IMR-90 (cell line): ENCODE data around the gene TRIO. TPM values are rescaled to one million over a fixed set of nuclear protein-coding genes. Genes with fewer than 3 reads are reported as not detected.
A peak's percentile ranks its signal among the peaks of the same experiment; 100 is the strongest.

Experiments
- ATAC-seq: fragments of 200-7000 bp; cut with Tn5 transposase; 2 replicates; pipeline ENCODE4 v1.9.1; 2020; ENCODE audit warnings: low read depth, mild to moderate bottlenecking, moderate library complexity
- BruUV-seq: library from RNA; stranded (reverse); fragments of 400-500 nt; replicated peaks from 2 replicates; lab custom pipeline; 2021; lab: Mats Ljungman, UMichigan
- CTCF ChIA-PET: fragments of 300-600 bp; formaldehyde crosslinking; extraction: SDS; loops from one replicate; lab custom pipeline; 2021; ENCODE audit warnings: antibody characterized with exemption; lab: Yijun Ruan, JAX
- POLR2A ChIA-PET: fragments of 300-600 bp; sonication (Branson Sonifier 250); formaldehyde crosslinking; loops from one replicate; lab custom pipeline; 2022; ENCODE audit warnings: antibody characterized with exemption; ENCODE audit not compliant: unreplicated experiment; lab: Charles Lee
- DNase-seq: peaks from one replicate; pipeline ENCODE4 v3.0.0; 2013
- H2AFZ ChIP-seq: replicated peaks from 2 replicates; pipeline ENCODE3; 2013; ENCODE audit warnings: low read length, mild to moderate bottlenecking; ENCODE audit not compliant: poor library complexity
- H2AK5ac ChIP-seq: 2 replicates; pipeline ENCODE4 v1.6.1; 2013; ENCODE audit warnings: low read depth, low read length, inconsistent platforms
- H2AK9ac ChIP-seq: replicated peaks from 2 replicates; pipeline ENCODE3; 2013; ENCODE audit warnings: mild to moderate bottlenecking, low read depth, low read length, moderate library complexity; ENCODE audit not compliant: poor library complexity
- H2BK120ac ChIP-seq: 2 replicates; pipeline ENCODE4 v1.6.1; 2013; ENCODE audit warnings: low read depth, low read length, inconsistent platforms
- H2BK15ac ChIP-seq: 3 replicates; pipeline ENCODE4 v1.6.1; 2013; ENCODE audit warnings: low read depth, low read length, inconsistent platforms
- H2BK20ac ChIP-seq: 2 replicates; pipeline ENCODE4 v1.6.1; 2013; ENCODE audit warnings: low read depth, mild to moderate bottlenecking, inconsistent platforms, low read length, moderate library complexity
- H2BK5ac ChIP-seq: 2 replicates; pipeline ENCODE4 v1.6.1; 2013; ENCODE audit warnings: mild to moderate bottlenecking, low read depth, low read length, inconsistent platforms; ENCODE audit not compliant: poor library complexity, severe bottlenecking
- H3K14ac ChIP-seq: replicated peaks from 2 replicates; pipeline ENCODE4 v1.6.1; 2013; ENCODE audit warnings: low read depth, low read length, inconsistent platforms
- H3K18ac ChIP-seq: 2 replicates; pipeline ENCODE4 v1.6.1; 2013; ENCODE audit warnings: low read depth, low read length, control low read depth
- H3K23ac ChIP-seq: 2 replicates; pipeline ENCODE4 v1.6.1; 2013; ENCODE audit warnings: low read depth, low read length, inconsistent platforms
- H3K27ac ChIP-seq: 2 replicates; pipeline ENCODE4 v1.5.1; 2013; ENCODE audit warnings: mild to moderate bottlenecking, control low read depth, low read length; ENCODE audit not compliant: insufficient read depth
- H3K27me3 ChIP-seq: 2 replicates; pipeline ENCODE4 v1.6.1; 2013; ENCODE audit warnings: low read length; ENCODE audit not compliant: control insufficient read depth, insufficient read depth
- H3K36me3 ChIP-seq: 2 replicates; pipeline ENCODE4 v1.6.1; 2013; ENCODE audit warnings: low read length, mixed read lengths; ENCODE audit not compliant: control insufficient read depth, insufficient read depth
- H3K4ac ChIP-seq: 2 replicates; pipeline ENCODE4 v1.6.1; 2013; ENCODE audit warnings: low read depth, low read length, inconsistent platforms
- H3K4me1 ChIP-seq: 2 replicates; pipeline ENCODE4 v1.6.1; 2013; ENCODE audit warnings: low read length, mixed read lengths; ENCODE audit not compliant: control insufficient read depth, insufficient read depth
- H3K4me2 ChIP-seq: 2 replicates; pipeline ENCODE4 v1.6.1; 2013; ENCODE audit warnings: low read depth, mild to moderate bottlenecking, control low read depth, low read length, moderate library complexity
- H3K4me3 ChIP-seq: 2 replicates; pipeline ENCODE4 v1.5.1; 2013; ENCODE audit warnings: low read depth, mild to moderate bottlenecking, control low read depth, low read length, moderate library complexity; ENCODE audit not compliant: insufficient read depth
- H3K56ac ChIP-seq: 2 replicates; pipeline ENCODE4 v1.6.1; 2013; ENCODE audit warnings: low read length, inconsistent platforms; ENCODE audit not compliant: insufficient read depth; ENCODE audit errors: extremely low read depth
- H3K79me1 ChIP-seq, 2 experiments: 2 replicates each; pipeline ENCODE4 v1.6.1; 2013; ENCODE audit warnings: low read length in 2 of 2, inconsistent platforms in 1 of 2, low read depth in 1 of 2
- H3K9ac ChIP-seq: 2 replicates; pipeline ENCODE4 v1.6.1; 2013; ENCODE audit warnings: low read depth, low read length, control low read depth
- H3K9me1 ChIP-seq: 2 replicates; pipeline ENCODE4 v1.6.1; 2013; ENCODE audit warnings: low read length, inconsistent platforms; ENCODE audit not compliant: insufficient read depth
- H3K9me3 ChIP-seq: 2 replicates; pipeline ENCODE4 v1.6.1; 2013; ENCODE audit warnings: low read length; ENCODE audit not compliant: control insufficient read depth, insufficient read depth
- H4K20me1 ChIP-seq: 2 replicates; pipeline ENCODE4 v1.6.1; 2013; ENCODE audit warnings: low read length, inconsistent platforms; ENCODE audit not compliant: insufficient read depth
- H4K5ac ChIP-seq: 2 replicates; pipeline ENCODE4 v1.6.1; 2013; ENCODE audit warnings: mild to moderate bottlenecking, low read depth, low read length, control low read depth
- H4K8ac ChIP-seq, 2 experiments: 2 replicates each; pipeline ENCODE4 v1.6.1; 2013; ENCODE audit warnings: low read depth in 2 of 2, low read length in 2 of 2, control low read depth in 1 of 2, inconsistent platforms in 1 of 2
- H4K91ac ChIP-seq: 2 replicates; pipeline ENCODE4 v1.6.1; 2013; ENCODE audit warnings: low read depth, low read length, inconsistent platforms; ENCODE audit not compliant: insufficient read depth
- CHD1 ChIP-seq: IDR thresholded peaks from 2 replicates; pipeline ENCODE4 v1.6.1; 2012; ENCODE audit warnings: low read depth, low read length, improper control_type of control experiment
- FOS ChIP-seq: fragments of 150-350 bp; IDR thresholded peaks from 2 replicates; pipeline ENCODE4 v1.6.1; 2016; ENCODE audit warnings: low read depth, low read length
- MXI1 ChIP-seq: IDR thresholded peaks from 2 replicates; pipeline ENCODE4 v1.6.1; 2012; ENCODE audit warnings: low read depth, mild to moderate bottlenecking, low read length, moderate library complexity, borderline replicate concordance
- RCOR1 ChIP-seq: IDR thresholded peaks from 2 replicates; pipeline ENCODE4 v1.6.1; 2012; ENCODE audit warnings: mild to moderate bottlenecking, low read length, improper control_type of control experiment; ENCODE audit not compliant: insufficient replicate concordance
- WGBS, 2 experiments: methylation state at CpG; one replicate each; pipeline versions ENCODE4 v1.1.5 to v1.1.7; 2013; ENCODE audit warnings: missing lambda C conversion rate in 2 of 2; ENCODE audit not compliant: insufficient read length in 1 of 2; ENCODE audit errors: extremely low coverage in 2 of 2; 5-methylcytosine and 5-hydroxymethylcytosine counted together
- dilution Hi-C: fragments of 300-500 bp; cut with HindIII; formaldehyde crosslinking; loops from one replicate; pipeline ENCODE4 v1.14.3; 2018; ENCODE audit warnings: low sequenced_read_pairs; ENCODE audit not compliant: unreplicated experiment
- in situ Hi-C: fragments of 300-500 bp; cut with MboI; formaldehyde crosslinking; loops from 3 replicates; pipeline ENCODE4 v1.14.3; 2019; ENCODE audit warnings: low sequenced_read_pairs, inconsistent platforms, mixed read lengths
- intact Hi-C: fragments of 100-400 bp; cut with micrococcal nuclease; formaldehyde crosslinking; loops from 2 replicates; pipeline ENCODE4 v1.10.0; 2022
- polyA plus RNA-seq, 3 experiments: library from polyadenylated mRNA; depleted of rRNA; stranded (reverse); fragments of >200 nt; gene quantifications; 2 replicates each; pipeline ENCODE4 v1.2.3, GENCODE V29; 2012; ENCODE audit warnings: low replicate concordance in 1 of 3
- total RNA-seq: library from RNA; depleted of rRNA; stranded (reverse); fragments of >200 nt; gene quantifications from 2 replicates; pipeline ENCODE4 v1.2.3, GENCODE V29; 2012
- TF ChIP-seq, protein P1 (sequence below): fragments of 150-350 bp; IDR thresholded peaks from 2 replicates; pipeline ENCODE4 v1.6.1; 2017; ENCODE audit warnings: mild to moderate bottlenecking, antibody characterized with exemption, low read length, low read depth
- TF ChIP-seq, protein P2 (sequence below): fragments of 150-350 bp; IDR thresholded peaks from 2 replicates; pipeline ENCODE4 v1.6.1; 2016; ENCODE audit warnings: low read depth, mild to moderate bottlenecking, low read length, moderate library complexity, borderline replicate concordance

TRIO gene
- total and polyA plus RNA-seq, 2 of the 4 experiments (the other 2 are of a cell fraction), result 206 to 522 TPM

DNA sequence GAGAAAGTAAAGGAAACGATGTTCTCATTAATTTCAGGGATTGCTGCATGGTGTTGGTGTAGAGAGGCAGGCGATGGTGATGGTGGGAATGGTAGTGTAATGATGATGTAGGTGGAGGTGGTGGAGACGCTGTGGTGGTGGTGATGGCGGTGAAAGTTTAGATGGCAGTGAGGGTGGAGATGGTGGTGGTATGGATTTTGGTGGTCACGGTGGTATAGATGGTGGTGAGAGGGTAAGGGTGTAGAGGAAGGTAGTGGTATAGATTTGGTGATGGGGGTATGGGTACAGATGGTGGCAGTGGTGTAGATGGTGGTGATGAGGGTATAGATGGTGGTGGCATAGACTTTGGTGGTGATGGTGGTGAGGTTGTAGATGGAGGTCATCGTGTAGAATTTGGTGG is 259.3 kb downstream of the TRIO start:
- 0 out of 2 replicates have a peak overlapping the region, but pooled peaks have one; percentile 1 for H3K23ac ChIP-seq
- no peak overlapping the region for H2AFZ ChIP-seq
- H3K9me1 ChIP-seq, result peaks cover 31% of the 10 kb centered on the region
- H4K8ac ChIP-seq, result peak overlapping the region; percentile 25 to 40; a peak in 3 of 4 replicates
- 0 out of 2 replicates have a peak overlapping the region, but pooled peaks have one; percentile 17 for H4K5ac ChIP-seq
- H3K18ac ChIP-seq, result 0 out of 2 replicates have a peak overlapping the region, but pooled peaks have one; percentile 14
- no TSS peak for BruUV-seq
- TF ChIP-seq FOS (no peak), MXI1 (no peak), RCOR1 (no peak), CHD1 (no peak)
- TF ChIP-seq, protein P1, sequence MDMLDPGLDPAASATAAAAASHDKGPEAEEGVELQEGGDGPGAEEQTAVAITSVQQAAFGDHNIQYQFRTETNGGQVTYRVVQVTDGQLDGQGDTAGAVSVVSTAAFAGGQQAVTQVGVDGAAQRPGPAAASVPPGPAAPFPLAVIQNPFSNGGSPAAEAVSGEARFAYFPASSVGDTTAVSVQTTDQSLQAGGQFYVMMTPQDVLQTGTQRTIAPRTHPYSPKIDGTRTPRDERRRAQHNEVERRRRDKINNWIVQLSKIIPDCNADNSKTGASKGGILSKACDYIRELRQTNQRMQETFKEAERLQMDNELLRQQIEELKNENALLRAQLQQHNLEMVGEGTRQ, result no peak
- TF ChIP-seq, protein P2, sequence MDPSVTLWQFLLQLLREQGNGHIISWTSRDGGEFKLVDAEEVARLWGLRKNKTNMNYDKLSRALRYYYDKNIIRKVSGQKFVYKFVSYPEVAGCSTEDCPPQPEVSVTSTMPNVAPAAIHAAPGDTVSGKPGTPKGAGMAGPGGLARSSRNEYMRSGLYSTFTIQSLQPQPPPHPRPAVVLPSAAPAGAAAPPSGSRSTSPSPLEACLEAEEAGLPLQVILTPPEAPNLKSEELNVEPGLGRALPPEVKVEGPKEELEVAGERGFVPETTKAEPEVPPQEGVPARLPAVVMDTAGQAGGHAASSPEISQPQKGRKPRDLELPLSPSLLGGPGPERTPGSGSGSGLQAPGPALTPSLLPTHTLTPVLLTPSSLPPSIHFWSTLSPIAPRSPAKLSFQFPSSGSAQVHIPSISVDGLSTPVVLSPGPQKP, result no peak
- H2AK9ac ChIP-seq, result no peak overlapping the region
- H3K36me3 ChIP-seq, result peaks cover 66% of the 10 kb centered on the region
- intact Hi-C loops, result no loop called here
- H3K9me3 ChIP-seq, result no peaks in the 10 kb centered on the region
- in situ Hi-C loops, result loop anchor here (10.0 to 25.0 kb wide), 2 partner anchors 242 to 610 kb away; no protein-coding TSS in a partner anchor
- dilution Hi-C loops, result no loop called here
- ATAC-seq (no peak), DNase-seq (no peak)
- peaks cover 37% of the 10 kb centered on the region for H3K4me1 ChIP-seq
- H3K27ac ChIP-seq, result no peak overlapping the region; the same call in 1 of the 2 replicates
- no peak overlapping the region; the same call in 1 of the 2 replicates for H4K91ac ChIP-seq
- peaks cover 34 to 84% of the 10 kb centered on the region in 2 experiments for H3K79me1 ChIP-seq
- no peak overlapping the region for H3K56ac ChIP-seq
- peak overlapping the region; percentile 62 for H3K4ac ChIP-seq
- H3K27me3 ChIP-seq, result no peaks in the 10 kb centered on the region
- no peak overlapping the region for H3K9ac ChIP-seq
- H3K4me2 ChIP-seq, result no peak overlapping the region
- peak overlapping the region; percentile 29; the same call in 1 of the 2 replicates for H2BK120ac ChIP-seq
- ChIA-PET POLR2A (no interaction called here), CTCF (interaction anchor here (2.5 kb wide), 1 partner anchor 246 kb away, joined by 9 read pairs; no protein-coding TSS in a partner anchor)
- 100% methylated on average over 1 of the region's 6 CpGs; no CpG with 5 or more reads in 1 of the 2 experiments for WGBS, 2 experiments
- H3K4me3 ChIP-seq, result no peak overlapping the region
- H2AK5ac ChIP-seq, result peak overlapping the region; percentile 59
- H2BK15ac ChIP-seq, result no peak overlapping the region
- peaks cover 92% of the 10 kb centered on the region for H4K20me1 ChIP-seq
- H3K14ac ChIP-seq, result peak overlapping the region; percentile 48; the same call in 1 of the 2 replicates
- no peak overlapping the region for H2BK20ac ChIP-seq
- H2BK5ac ChIP-seq, result peak overlapping the region; percentile 52
